ENCODE results near the gene TLR2. TPM values are rescaled to one million over a fixed set of nuclear protein-coding genes. Genes with fewer than 3 reads are reported as not detected.
"Not testable (repeated sequence)": the region's sequence is repeated elsewhere in the genome, so short reads cannot be mapped to it uniquely, and the experiment has no call there.

Gene TLR2
- polyA plus RNA-seq, 3 donors, result 6.5 to 7.2 (median 6.8) TPM

DNA sequence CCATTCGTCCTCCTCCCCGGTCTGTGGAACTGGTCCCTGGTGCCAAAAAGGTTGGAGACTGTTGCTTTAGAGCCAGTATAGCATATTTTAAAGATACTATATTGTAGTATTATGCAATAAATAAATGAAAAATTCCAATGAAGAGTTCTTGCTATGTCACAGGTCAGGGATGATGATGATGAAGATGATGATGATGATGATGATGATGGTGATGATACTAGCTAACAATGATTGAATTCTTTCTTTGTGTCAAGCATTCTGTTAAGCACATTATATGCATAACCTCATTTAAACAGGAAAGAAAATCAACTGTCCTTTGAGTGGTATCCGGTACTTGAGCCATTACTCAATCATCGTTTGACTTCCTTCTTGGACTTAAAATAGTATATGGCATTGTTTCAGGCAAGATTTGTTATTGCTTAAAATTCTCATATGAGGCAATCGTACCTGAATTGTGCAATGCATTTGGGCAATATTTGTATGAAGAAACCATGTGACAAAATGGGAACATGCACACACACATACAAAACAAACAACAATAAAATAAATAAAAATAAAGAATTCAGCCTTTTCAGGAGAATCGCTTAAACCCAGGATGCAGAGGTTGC lies 22.8 kb upstream of the TLR2 start:
- DNase-seq (ENCODE audit: low read depth in 3 of 3, low spot score in 2 of 3), result no peak

DNA sequence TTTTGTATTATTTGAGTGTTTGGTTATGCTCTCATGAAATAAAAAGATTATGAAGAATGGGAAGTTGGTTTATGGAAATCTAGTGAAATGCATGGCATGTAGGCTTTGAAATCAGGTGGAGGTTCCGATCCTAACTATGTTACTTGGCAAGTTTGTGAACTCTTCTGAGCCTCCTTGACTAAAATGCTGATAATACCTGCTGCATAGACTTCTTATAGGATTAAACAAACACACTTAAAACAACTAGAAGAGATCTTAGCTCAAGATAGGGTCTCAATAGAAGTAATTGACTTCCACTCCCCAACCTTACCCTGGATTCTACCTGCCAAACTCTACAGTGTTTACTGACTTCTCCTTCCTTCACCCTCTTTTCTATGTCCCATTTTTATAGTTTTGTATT lies 22.2 kb upstream of the TLR2 start:
- no peak for DNase-seq (ENCODE audit: low read depth in 3 of 3, low spot score in 2 of 3)

DNA sequence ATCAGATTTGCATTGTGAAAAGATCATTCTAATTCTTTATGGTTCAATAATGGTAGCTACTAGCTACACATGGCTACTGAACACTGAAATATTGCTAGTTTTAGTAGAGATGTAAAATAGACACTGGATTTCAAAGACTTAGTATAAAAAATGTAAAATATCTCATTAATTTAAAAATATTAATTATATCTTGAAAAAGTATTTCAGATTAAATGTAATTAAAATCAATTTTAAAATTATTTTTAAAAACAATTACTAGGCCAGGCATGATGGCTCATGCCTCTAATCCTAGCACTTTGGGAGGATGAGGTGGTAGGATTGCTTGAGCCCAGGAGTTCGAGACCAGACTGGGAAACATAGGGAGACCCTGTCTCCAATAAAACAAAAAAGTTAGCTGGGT lies 20.4 kb upstream of the TLR2 start:
- no peak for DNase-seq (ENCODE audit: low read depth in 3 of 3, low spot score in 2 of 3)

DNA sequence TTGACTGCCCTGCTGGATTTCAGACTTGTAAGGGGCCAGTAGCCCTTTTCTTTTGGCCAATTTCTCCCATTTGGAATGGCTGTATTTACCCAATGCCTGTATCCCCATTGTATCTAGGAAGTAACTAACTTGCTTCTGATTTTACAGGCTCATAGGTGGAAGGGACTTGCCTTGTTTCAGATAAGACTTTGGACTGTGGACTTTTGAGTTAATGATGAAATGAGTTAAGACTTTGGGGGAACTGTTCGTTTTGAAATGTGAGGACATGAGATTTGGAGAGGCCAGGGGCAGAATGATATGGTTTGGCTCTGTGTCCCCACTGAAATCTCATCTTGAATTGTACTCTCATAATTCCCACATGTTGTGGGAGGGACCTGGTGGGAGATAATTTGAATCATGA lies 17.6 kb upstream of the TLR2 start:
- DNase-seq (ENCODE audit: low read depth in 3 of 3, low spot score in 2 of 3), result not testable (repeated sequence)

DNA sequence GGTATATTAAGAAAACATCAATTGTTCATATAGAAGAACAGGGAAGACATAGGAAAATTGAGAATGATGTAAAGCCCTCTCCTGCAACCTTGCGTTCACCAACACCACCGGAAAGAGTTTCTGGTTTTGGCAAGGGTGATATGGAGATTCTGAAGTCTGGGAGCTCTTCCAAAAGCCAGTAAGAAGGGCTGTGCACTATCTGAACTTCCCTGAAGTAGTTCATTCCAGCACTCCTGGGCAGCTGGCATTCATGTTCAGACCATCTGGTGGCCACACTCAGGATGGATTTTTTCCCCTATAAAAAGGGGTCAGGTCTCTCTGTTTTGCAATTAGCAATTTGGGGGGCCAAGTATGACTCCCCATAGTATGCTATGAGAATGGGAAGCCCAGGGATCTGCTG lies 15.4 kb upstream of the TLR2 start:
- no peak for DNase-seq (ENCODE audit: low read depth in 3 of 3, low spot score in 2 of 3)

DNA sequence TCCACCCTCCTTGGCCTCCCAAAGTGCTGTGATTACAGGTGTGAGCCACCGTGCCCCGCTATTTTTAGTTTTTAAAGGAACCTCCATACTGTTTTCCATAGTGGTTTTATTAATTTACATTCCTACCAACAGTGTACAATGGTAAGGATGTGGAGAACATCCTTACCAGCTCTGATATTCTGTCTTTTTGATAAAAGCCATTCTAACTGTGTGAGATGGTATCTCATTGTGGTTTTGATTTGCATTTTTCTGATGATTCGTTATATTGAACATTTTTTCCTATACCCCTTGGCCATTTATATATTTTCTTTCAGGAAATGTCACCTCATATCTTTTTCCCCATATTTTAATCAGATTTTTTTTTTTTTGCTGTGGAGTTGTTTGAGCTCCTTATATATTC lies 14.2 kb upstream of the TLR2 start:
- DNase-seq (ENCODE audit: low read depth in 3 of 3, low spot score in 2 of 3), result no peak

DNA sequence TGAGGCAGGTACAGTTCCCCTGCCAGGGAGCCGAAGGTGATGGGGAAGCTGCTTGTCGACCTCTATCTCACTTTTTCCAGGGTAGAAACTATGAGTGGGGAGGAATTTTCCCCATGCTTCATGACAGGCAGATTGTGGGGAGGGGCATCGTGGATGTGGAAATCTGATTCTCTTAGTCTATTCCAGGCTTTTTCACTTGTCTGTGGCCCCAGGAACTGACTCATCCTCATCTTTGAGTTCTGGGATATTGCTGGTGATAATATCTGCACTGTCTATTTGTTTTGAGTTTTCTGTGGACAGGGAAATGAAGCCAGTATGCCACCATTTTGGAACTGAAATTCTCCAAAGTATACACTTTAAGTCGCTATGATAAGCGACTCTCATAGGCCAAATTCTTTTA lies 7.6 kb upstream of the TLR2 start:
- DNase-seq (ENCODE audit: low read depth in 3 of 3, low spot score in 2 of 3), result no peak

DNA sequence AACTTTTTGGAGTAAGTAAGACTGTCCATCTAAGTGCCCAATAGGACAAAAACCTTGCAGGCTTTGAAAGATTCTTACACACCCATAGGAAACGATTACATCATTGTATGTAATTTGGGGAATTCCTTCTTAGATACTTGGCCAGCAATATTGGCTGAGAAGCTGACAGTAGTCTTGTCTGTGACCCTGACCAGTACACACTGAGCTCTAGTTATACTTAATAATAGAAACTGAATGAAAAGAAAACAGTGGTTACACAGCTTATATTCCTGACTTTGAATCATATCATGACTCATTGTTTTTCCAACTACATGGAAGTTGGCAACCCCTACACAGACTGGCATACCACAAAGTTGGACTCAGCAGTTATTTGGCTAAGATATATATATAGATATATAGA lies 7.1 kb upstream of the TLR2 start:
- no peak for DNase-seq (ENCODE audit: low read depth in 3 of 3, low spot score in 2 of 3)

DNA sequence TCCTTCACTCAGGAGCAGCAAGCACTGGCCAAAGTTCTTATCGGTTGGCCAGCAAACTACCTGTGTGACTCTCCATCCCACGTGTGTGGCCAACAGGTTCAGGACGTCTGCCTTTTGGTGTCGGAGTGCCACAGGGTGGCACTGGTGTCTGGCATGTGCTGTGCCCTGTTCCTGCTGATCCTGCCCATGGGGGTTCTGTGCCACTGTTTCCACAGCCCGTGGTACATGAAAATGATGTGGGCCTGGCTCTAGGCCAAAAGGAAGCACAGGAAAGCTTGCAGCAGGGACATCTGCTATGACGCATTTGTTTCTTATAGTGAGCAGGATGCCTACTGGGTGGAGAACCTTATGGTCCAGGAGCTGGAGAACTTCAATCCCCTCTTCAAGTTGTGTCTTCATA lies 4.6 kb upstream of the TLR2 start:
- no peak for DNase-seq (ENCODE audit: low read depth in 3 of 3, low spot score in 2 of 3)

DNA sequence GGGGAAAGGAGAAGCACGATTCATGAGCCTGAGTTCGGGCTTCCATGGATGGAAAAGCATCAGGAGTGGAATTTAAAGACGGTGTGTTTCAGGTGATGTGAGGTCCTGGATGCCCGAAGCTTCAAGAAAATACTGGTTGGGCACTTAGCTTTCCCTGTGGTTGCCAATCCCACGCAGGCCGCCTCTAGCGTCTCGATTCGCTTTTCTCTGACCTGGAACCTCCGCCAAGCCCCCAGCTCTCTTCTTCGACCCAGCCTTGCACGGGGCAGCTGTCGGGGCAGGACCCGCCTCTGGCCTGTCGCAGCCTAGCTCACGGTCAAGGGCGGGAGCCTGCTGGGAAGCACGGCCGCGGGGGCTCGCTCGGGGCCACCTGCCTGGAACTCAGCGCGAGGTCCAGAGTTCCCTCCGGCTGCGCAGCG lies 308 bp upstream of the TLR2 start:
- DNase-seq (ENCODE audit: low read depth in 3 of 3, low spot score in 2 of 3), result peak in 1 of 3 donors; percentile 0

DNA sequence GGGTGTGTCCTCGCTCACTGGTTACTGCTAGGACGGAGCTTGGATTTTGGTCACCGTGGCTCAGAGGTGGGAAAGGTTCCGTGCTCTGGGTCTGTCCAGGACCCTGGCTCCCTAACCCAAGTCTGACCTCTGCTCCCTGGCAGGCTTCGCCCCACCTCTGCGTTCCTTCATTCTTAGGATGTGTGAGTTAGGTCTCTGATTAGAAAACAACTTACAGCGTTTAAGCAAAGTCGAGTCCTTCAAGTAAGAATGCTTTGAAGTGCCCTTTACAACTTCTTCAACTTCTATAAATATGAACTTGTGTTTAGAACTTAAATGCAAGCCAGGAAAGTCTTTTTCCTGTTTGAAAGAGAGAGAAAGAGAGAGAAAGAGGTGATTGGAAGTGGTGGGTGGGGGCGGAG lies 891 bp downstream of the TLR2 start:
- DNase-seq (ENCODE audit: low read depth in 3 of 3, low spot score in 2 of 3), result peak in 1 of 3 donors; percentile 27

DNA sequence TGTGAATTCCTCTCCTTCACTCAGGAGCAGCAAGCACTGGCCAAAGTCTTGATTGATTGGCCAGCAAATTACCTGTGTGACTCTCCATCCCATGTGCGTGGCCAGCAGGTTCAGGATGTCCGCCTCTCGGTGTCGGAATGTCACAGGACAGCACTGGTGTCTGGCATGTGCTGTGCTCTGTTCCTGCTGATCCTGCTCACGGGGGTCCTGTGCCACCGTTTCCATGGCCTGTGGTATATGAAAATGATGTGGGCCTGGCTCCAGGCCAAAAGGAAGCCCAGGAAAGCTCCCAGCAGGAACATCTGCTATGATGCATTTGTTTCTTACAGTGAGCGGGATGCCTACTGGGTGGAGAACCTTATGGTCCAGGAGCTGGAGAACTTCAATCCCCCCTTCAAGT lies 20.4 kb downstream of the TLR2 start:
- DNase-seq (ENCODE audit: low read depth in 3 of 3, low spot score in 2 of 3), result no peak

DNA sequence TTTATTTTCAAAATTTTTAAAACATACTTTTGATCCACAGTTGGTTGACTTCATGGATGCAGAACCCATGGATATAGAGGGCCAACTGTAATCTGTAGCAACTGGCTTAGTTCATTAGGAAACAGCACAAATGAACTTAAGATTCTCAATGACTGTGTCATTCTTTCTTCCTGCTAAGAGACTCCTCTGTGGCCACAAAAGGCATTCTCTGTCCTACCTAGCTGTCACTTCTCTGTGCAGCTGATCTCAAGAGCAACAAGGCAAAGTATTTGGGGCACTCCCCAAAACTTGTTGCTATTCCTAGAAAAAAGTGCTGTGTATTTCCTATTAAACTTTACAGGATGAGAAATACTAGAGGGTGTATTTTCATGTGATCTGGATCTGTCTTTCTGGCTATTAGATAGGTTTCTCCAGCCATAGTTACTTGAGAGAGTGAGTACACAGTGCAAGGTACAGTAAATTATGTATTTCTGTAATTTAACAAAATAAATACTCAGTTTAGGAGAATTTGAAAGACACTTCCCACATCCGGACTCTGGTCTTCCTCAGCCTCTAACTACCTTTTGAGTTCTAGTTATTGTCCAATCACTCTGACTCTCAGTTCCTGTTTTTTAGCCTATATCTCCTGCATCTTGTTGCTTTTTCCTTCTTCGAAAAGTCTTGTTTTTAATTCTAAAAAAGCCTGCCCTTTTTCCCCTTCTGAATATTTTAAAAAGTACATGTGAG lies 21.8 kb downstream of the TLR2 start:
- DNase-seq (ENCODE audit: low read depth in 3 of 3, low spot score in 2 of 3), result no peak

DNA sequence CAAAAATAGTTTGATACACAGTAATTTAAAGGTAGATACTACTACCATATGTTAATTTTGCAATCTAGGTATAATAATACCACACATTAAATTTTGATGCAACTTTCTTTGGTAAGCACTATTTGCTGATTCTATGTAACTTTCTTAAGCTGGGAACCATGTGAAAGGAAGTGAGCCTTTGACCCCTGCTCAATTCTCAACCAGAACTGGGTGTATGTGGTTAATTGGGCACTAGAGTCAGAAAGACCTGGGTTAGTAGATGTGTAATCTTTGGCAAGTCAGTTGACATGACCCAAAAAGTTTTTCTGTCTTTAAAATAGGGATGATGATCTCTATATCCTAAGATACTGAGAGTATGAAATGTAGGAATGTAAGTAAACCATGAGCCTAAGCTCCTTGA lies 22.4 kb downstream of the TLR2 start:
- no peak for DNase-seq (ENCODE audit: low read depth in 3 of 3, low spot score in 2 of 3)

DNA sequence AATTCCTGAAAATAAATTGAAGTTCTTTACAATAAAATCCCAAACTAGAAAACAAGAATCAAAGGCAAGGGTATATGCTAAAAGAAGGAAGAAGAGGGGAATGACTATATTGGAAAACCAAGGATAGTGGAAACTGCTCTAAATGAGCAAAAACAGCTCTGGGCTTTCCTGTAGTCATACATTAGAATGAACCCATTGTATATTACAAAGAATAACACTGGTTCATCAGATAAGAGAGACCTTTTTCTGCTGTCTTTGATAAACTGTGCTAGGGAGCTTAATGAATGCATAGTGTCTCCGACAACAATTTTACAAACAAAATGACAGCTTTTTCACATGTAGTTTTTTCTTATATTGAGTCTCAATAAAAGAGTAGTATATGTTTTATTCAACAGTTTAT lies 26.6 kb downstream of the TLR2 start:
- DNase-seq (ENCODE audit: low read depth in 3 of 3, low spot score in 2 of 3), result no peak

DNA sequence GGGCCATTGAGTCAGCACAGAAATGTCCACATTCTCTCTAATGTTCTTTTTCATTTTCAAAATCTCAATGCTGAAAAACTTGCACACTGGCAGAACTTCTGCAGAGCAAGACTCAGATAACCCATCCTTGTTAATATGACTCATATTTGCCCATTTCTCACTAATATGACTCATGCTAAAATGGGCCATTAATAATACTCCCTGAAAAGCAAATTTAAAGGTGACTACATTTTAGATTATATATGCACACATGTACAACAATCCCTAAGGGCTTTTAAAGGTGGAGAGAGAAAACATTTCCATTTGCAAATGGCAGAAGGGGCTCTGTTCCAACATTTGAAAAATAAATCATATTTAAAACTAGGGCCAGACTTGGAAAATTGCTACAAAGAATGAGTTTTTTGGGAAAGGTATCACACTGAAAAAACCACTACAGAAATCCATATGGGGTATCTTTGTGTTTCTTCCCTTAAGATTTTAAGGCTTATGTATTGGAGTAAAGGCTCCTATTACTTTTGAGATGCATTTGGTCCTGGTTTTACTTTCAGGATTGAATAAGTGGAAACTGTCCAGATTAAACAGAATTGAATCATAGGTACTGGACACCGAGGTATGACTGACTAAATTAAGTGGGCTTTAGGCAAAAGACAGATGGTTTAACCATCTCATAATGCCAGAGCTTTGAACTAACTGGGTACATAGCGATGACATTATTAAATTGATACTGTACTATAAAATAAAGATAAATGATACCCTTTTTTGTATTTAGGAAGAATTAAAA lies 30.0 kb downstream of the TLR2 start:
- DNase-seq (ENCODE audit: low read depth in 3 of 3, low spot score in 2 of 3), result no peak

DNA sequence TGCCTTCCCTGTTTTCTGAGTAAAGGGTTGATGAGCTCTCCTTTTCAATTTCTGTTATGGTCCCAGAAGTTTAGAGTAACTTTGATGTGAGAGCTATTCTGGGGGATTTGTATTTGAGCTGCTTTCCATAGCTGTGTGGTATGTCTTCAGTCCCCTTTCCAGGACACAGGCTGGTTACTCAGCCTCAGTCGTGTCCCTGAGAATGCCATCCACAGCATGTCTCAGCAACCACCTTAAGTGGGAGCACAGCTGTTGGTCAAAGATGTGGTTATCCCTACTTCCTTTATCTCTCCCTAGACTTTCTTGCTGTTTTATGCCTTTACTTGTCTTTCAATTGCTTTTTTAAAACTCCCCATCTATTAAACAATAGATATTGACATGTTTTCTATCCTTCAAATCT lies 38.0 kb downstream of the TLR2 start:
- no peak for DNase-seq (ENCODE audit: low read depth in 3 of 3, low spot score in 2 of 3)

DNA sequence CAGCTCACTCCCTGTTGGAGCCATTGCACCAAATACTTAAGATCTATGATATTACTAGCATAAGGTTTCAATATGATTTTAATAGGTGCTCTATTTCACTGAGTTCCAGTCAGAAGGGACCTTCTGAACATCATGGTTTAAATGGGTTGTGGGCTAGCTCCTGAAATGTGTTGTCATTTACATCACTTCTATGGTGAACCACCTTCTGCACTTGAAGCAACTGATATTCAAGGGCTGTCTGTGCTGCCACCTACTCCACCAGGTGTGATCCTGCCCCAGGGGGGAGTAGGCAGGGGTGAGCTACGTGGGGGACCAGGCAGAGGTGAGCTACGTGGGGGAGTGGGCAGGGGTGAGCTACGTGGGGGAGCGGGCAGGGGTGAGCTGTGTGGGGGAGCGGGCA lies 40.5 kb downstream of the TLR2 start:
- DNase-seq (ENCODE audit: low read depth in 3 of 3, low spot score in 2 of 3), result no peak

DNA sequence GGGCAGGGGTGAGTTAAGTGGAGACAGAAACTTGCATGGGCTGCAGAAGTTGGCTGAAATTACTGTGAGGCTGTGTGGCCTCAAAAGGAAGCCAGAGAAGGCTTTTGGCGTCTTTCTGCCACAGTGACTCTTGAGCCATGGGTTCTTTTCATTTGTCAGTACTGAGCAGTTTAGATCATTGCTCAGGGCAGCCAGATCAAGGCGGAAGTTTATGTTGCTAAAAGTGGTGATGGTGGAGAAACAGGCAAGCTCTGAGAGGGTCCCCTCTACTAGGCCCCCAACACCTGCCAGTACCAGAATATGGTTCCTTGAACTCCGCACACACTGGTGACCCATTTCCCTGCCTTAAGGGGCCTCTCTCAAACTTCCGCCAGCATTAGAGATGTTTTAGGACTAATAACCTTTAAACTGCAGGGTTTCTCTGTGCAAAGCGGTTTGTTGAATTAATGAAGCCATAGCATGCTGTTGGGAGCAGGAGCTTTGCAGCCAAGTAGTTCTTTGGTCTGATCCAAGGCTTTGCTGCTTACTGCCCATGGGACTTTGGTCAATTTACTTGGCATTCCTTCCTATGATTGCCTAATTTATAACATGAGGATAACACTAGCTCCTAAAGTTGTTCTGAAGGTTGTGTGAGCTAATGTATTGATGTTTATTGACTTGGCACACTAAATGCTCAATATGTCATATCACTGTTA lies 41.2 kb downstream of the TLR2 start:
- no peak for DNase-seq (ENCODE audit: low read depth in 3 of 3, low spot score in 2 of 3)

DNA sequence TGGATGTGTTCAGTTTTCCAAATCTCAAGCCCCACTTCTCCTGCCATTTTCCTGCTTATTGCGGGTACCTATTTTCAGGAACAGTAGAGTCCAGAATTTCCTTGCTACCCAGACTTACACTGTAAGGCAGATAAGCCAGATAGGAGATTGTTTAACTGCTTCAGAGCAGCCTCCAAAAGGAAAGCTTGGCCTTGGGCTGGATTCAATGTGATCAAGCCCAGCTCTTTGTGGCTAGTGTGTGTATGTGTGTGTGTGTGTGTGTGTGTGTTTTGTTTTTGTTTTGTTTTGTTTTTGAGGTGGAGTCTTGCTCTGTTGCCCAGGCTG lies 41.7 kb downstream of the TLR2 start:
- DNase-seq (ENCODE audit: low read depth in 3 of 3, low spot score in 2 of 3), result no peak

DNA sequence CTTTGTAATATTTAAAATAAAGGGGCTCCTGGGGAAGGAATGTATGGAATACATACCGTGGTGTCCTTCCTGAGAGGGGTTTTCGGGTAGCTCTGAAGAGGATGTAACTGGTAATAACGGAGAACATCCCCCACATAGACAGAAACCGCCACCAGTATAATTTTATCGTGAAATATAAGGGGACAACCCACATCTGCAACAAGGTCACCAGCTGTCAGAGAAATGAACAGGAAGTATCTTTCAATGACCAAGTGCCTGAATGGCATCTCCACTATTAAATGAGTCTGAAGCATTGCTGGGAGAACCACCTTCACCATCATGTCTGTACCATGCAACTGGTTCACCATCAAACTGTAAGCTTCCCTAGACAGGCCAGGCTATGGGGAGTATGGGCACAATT lies 44.1 kb downstream of the TLR2 start:
- DNase-seq (ENCODE audit: low read depth in 3 of 3, low spot score in 2 of 3), result no peak

DNA sequence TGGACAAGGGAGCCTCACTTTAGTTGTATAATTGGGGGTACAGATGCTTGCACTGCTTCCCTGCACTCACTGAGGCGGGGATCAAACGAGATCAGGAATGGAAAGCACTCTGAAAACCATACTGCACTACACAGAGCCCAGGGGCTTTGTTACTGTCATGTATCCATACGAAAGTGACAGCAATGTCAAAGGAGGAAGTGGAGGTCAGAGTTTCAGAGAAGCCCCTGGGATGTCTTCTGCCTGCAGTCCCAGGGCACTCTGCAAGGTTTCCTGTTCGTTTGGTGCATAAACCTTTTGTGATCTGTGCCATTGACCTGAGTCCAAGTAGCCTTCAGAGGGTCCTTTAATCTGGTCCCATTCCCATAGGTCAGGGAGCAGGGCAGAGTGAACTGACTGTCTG lies 44.6 kb downstream of the TLR2 start:
- no peak for DNase-seq (ENCODE audit: low read depth in 3 of 3, low spot score in 2 of 3)
